Chondrocyte (in vitro differentiated cells): Measurements from ENCODE around the gene CSF3R. TPM values are rescaled to one million over a fixed set of nuclear protein-coding genes. Genes with fewer than 3 reads are reported as not detected.

Experiments
- DNase-seq: peaks from one replicate; pipeline ENCODE4 v3.0.0; 2021; ENCODE audit warnings: mixed read lengths, low spot score
- H3K27ac Mint-ChIP-seq: one replicate; pipeline ENCODE4 v1.8.0; 2021; ENCODE audit warnings: mild to moderate bottlenecking, moderate library complexity, mixed read lengths; ENCODE audit not compliant: unreplicated experiment
- H3K27me3 Mint-ChIP-seq: 2 replicates; pipeline ENCODE4 v1.8.0; 2021; ENCODE audit warnings: low read depth, mixed read lengths
- H3K36me3 Mint-ChIP-seq: 2 replicates; pipeline ENCODE4 v1.8.0; 2021; ENCODE audit warnings: low read depth, mixed read lengths
- H3K4me1 Mint-ChIP-seq: 2 replicates; pipeline ENCODE4 v1.8.0; 2021; ENCODE audit warnings: low read depth, mild to moderate bottlenecking, mixed read lengths
- H3K4me3 Mint-ChIP-seq: one replicate; pipeline ENCODE4 v1.8.0; 2021; ENCODE audit warnings: mild to moderate bottlenecking, moderate library complexity, mixed read lengths; ENCODE audit not compliant: unreplicated experiment
- H3K9me3 Mint-ChIP-seq: 2 replicates; pipeline ENCODE4 v1.8.0; 2021; ENCODE audit warnings: low read depth, mixed read lengths
- total RNA-seq: library from RNA; stranded (reverse); gene quantifications from 3 replicates; pipeline ENCODE4 v1.2.1, GENCODE V29; 2021
- TF ChIP-seq, protein P1 (sequence below): fragments of 200-600 bp; sonication (generic); IDR thresholded peaks from 2 replicates; pipeline ENCODE4 v1.5.0; 2021; ENCODE audit warnings: antibody characterized with exemption, mild to moderate bottlenecking, moderate library complexity

The CSF3R gene
- total RNA-seq, 1 donor from 2014 or later: not detected

DNA sequence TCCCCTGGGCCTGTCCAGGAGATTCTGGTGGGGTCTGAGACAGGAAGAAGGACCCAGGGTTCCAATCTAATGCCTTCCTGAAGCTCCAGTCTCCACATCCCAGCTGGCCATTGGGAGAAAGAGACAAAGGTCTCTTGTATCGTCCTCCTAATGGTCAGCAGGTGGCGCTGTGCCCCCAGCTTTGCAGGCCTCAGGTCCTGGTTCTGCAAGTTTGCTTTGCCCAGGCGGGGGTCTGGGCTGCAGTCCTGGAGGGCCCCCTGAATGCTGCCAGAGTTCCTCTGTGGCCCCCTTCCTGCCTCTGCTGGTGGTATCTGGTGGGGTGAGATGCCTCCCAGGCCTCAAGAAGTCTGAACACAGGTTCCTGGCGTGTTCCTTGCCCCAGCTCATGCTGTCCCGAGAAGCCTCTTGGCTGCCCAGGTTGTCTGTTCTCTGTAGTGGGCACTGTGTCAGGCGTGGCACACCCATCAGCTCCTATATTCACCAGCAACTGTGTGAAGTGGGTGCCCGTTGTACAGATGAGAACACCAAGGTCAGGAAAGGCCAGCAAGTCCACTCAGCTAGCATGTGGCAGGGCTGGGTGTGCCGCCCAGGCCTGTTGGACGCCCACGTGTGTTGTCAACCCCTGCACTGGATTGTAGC lies 33.8 kb upstream of the CSF3R start:
- Mint-ChIP-seq H3K27ac (no peak overlapping the region), H3K36me3 (no peaks in the 10 kb centered on the region), H3K9me3 (no peaks in the 10 kb centered on the region), H3K4me3 (no peak overlapping the region), H3K4me1 (no peaks in the 10 kb centered on the region), H3K27me3 (peaks cover 9% of the 10 kb centered on the region)
- no peak for DNase-seq
- TF ChIP-seq, protein P1, sequence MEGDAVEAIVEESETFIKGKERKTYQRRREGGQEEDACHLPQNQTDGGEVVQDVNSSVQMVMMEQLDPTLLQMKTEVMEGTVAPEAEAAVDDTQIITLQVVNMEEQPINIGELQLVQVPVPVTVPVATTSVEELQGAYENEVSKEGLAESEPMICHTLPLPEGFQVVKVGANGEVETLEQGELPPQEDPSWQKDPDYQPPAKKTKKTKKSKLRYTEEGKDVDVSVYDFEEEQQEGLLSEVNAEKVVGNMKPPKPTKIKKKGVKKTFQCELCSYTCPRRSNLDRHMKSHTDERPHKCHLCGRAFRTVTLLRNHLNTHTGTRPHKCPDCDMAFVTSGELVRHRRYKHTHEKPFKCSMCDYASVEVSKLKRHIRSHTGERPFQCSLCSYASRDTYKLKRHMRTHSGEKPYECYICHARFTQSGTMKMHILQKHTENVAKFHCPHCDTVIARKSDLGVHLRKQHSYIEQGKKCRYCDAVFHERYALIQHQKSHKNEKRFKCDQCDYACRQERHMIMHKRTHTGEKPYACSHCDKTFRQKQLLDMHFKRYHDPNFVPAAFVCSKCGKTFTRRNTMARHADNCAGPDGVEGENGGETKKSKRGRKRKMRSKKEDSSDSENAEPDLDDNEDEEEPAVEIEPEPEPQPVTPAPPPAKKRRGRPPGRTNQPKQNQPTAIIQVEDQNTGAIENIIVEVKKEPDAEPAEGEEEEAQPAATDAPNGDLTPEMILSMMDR: peak; percentile 88

DNA sequence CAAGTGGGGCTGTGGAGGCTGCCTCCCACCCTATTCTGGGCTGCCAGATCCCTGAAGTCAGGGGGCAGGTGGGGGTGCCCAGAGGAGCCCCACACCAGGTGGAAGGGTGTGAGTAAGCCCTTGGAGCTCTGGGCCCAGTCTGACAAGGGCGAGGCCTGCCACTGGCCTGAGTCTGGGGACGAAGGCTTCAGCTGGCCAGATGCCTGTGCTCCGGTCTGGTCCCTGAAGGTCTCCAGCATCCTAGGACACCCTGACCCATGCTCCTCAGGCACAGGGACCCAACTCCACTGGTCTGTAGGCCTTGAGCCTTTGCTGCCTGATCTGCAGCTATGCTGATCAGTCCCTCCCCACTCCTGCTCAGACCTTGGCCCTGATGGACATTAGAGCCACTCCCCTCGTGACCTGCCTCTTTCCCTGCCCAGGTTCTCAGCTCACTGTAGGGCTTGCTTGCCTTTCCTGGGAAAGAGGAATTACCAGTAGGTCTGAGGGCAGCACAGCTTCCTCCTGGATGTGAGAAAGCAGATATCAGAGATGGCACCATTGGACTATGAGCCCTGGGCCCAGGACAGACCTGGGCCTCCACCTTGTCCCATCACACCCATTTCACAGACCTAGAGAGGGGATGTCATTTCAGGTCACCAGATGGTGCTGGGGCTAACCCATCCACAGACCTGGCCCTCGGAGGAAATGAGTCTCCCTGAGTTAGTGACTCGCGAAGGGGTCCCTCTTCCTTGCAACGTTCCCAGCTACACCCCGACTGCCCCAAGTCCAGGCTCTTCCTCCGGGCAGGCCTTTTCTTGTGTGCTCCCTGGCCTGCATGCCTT lies 32.8 kb upstream of the CSF3R start:
- TF ChIP-seq, protein P1: no peak
- Mint-ChIP-seq H3K36me3 (no peaks in the 10 kb centered on the region), H3K4me1 (no peaks in the 10 kb centered on the region), H3K27ac (no peak overlapping the region), H3K27me3 (peaks cover 9% of the 10 kb centered on the region), H3K4me3 (no peak overlapping the region), H3K9me3 (no peaks in the 10 kb centered on the region)
- no peak for DNase-seq

DNA sequence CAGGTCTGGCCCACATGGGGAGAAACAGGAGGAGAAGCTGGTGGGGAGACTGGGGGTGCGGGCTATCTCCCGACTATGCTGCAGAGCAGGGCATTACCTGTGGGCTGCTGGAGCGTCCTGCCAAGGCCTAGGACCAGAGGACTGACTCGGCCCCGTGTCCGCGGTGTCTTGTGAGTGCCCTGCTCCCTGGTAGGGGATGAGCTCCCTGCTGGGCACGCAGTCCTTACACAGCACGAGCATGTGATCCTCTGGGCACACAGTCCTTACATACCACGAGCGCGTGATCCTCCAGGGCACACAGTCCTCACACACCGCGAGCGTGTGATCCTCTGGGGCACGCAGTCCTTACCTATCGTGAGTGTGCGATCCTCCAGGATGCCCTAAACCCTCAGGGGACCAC lies 31.8 kb upstream of the CSF3R start:
- TF ChIP-seq, protein P1: no peak
- Mint-ChIP-seq H3K4me1 (no peaks in the 10 kb centered on the region), H3K4me3 (no peak overlapping the region), H3K36me3 (no peaks in the 10 kb centered on the region), H3K27me3 (peaks cover 13% of the 10 kb centered on the region), H3K9me3 (no peaks in the 10 kb centered on the region), H3K27ac (no peak overlapping the region)
- DNase-seq: no peak

DNA sequence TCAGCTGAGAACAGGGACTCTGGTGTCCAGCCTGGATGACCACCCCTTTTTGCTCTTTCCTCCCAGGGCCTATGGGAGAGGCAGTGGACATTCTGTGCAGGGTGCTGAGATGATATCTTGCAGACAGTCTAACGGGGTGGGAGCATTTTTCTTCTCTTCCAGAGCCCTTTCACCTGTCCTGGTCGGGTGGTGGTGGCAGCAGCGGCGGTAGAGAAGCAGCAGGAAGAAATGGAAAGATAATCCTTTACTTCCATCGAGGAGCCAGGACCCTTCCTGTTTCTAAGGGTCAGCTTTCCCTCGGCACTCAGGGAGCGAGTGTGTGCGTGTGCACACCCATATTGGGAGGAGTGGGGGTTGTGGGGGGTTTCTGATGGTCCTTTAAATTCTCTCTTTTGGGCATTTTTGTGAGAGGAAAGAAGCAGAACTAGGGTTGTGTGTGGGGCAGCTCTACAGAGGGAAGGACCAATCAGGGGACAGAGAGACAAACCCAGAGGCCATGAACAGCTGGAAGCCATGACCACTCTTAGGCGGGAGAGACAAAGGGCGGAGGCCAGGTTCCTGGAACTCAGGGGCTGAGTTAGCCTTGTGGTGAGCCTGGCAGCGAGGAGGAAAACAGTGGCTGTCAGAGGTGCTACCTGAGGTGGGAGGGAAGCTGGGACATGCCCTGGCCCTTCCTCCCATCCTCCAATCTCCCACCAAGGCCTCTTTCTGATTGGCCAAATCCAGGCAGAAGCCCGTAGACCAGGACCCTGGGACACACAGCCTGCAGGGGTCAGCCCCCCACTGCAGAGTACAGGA lies 31.2 kb upstream of the CSF3R start:
- H3K4me1 Mint-ChIP-seq: no peaks in the 10 kb centered on the region
- peaks cover 15% of the 10 kb centered on the region for H3K27me3 Mint-ChIP-seq
- H3K27ac Mint-ChIP-seq: no peak overlapping the region
- TF ChIP-seq, protein P1: no peak
- H3K9me3 Mint-ChIP-seq: no peaks in the 10 kb centered on the region
- no peaks in the 10 kb centered on the region for H3K36me3 Mint-ChIP-seq
- no peak for DNase-seq
- H3K4me3 Mint-ChIP-seq: no peak overlapping the region

DNA sequence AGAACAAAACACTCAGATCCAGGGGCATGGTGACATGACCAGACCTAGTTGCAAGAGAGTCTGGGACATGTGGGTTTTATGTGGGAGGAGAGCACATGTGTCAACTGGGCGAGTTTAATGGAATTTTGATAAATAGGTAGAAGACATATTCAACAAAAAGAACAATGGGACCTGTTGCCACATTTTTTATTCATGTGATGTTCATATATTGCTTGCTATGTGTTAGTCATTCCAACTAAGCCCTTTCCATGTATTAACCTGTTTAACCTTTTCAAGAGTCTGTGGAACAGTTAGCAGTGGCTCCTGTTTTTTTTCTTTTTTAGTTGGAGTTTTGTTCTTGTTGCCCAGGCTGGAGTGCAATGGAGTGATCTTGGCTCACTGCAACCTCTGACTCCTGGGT lies 30.1 kb upstream of the CSF3R start:
- Mint-ChIP-seq H3K36me3 (no peaks in the 10 kb centered on the region), H3K4me1 (no peaks in the 10 kb centered on the region)

More for the DNA sequence above, 30.1 kb upstream of the CSF3R start:
- TF ChIP-seq, protein P1: no peak
- Mint-ChIP-seq H3K27ac (no peak overlapping the region), H3K4me3 (no peak overlapping the region), H3K9me3 (no peaks in the 10 kb centered on the region), H3K27me3 (peaks cover 21% of the 10 kb centered on the region)
- no peak for DNase-seq
